Hepatocyte (in vitro differentiated cells): ENCODE data around the gene MAP3K3. TPM values are rescaled to one million over a fixed set of nuclear protein-coding genes. Genes with fewer than 3 reads are reported as not detected.
A peak's percentile ranks its signal among the peaks of the same experiment; 100 is the strongest.

Source experiments
- DNase-seq: peaks from one replicate; pipeline ENCODE4 v3.0.0-alpha.2; 2016; ENCODE audit warnings: low spot score
- H2AFZ ChIP-seq: fragments of 200-600 bp; sonication (generic); 2 replicates; pipeline ENCODE4 v1.6.0; 2016; ENCODE audit warnings: antibody characterized with exemption, mild to moderate bottlenecking
- H3K27ac ChIP-seq: fragments of 200-600 bp; sonication (generic); 2 replicates; pipeline ENCODE4 v1.5.1; 2016; ENCODE audit warnings: mild to moderate bottlenecking
- H3K27me3 ChIP-seq: fragments of 200-600 bp; sonication (generic); 2 replicates; pipeline ENCODE4 v1.6.1; 2016
- H3K36me3 ChIP-seq: fragments of 200-600 bp; sonication (generic); replicated peaks from 2 replicates; pipeline ENCODE4 v1.5.1; 2016; ENCODE audit warnings: low read depth; ENCODE audit not compliant: insufficient read depth
- H3K4me1 ChIP-seq: fragments of 200-600 bp; sonication (generic); 2 replicates; pipeline ENCODE4 v1.5.1; 2016; ENCODE audit warnings: mild to moderate bottlenecking, moderate library complexity; ENCODE audit not compliant: insufficient read depth
- H3K4me2 ChIP-seq: fragments of 200-600 bp; sonication (generic); 2 replicates; pipeline ENCODE4 v1.6.0; 2016
- H3K4me3 ChIP-seq: fragments of 200-600 bp; sonication (generic); 2 replicates; pipeline ENCODE4 v1.5.1; 2016; ENCODE audit warnings: mild to moderate bottlenecking
- H3K79me2 ChIP-seq: fragments of 200-600 bp; sonication (generic); 2 replicates; pipeline ENCODE4 v1.6.0; 2017; ENCODE audit warnings: mild to moderate bottlenecking
- H3K9me2 ChIP-seq: fragments of 200-600 bp; sonication (generic); replicated peaks from 2 replicates; pipeline ENCODE4 v1.6.0; 2017; ENCODE audit warnings: mild to moderate bottlenecking; ENCODE audit not compliant: insufficient read depth
- H3K9me3 ChIP-seq: fragments of 200-600 bp; sonication (generic); 2 replicates; pipeline ENCODE4 v1.5.1; 2016; ENCODE audit warnings: low read depth, mild to moderate bottlenecking
- H4K20me1 ChIP-seq: fragments of 200-600 bp; sonication (generic); 2 replicates; pipeline ENCODE4 v1.6.0; 2016; ENCODE audit warnings: mild to moderate bottlenecking; ENCODE audit not compliant: insufficient read depth, poor library complexity, severe bottlenecking
- CTCF ChIP-seq: fragments of 200-600 bp; sonication (generic); IDR thresholded peaks from 2 replicates; pipeline ENCODE4 v1.5.1; 2016; ENCODE audit warnings: antibody characterized with exemption, mild to moderate bottlenecking; ENCODE audit not compliant: poor library complexity
- EZH2 ChIP-seq: fragments of 200-600 bp; sonication (generic); IDR thresholded peaks from 2 replicates; pipeline ENCODE4 v1.6.1; 2016; ENCODE audit warnings: antibody characterized with exemption, mild to moderate bottlenecking, borderline replicate concordance
- EZH2phosphoT487 ChIP-seq: fragments of 200-600 bp; sonication (generic); IDR thresholded peaks from one replicate; pipeline ENCODE4 v1.6.1; 2018; ENCODE audit warnings: antibody characterized with exemption, mild to moderate bottlenecking, low read depth, moderate library complexity; ENCODE audit not compliant: unreplicated experiment, severe bottlenecking
- WGBS: methylation state at CpG from one replicate; pipeline ENCODE4 v1.1.6; 2016; ENCODE audit warnings: low lambda C conversion rate; ENCODE audit errors: missing lambda C conversion rate; 5-methylcytosine and 5-hydroxymethylcytosine counted together
- polyA plus RNA-seq: library from polyadenylated mRNA; unstranded; fragments of >200 nt; fragmentation: Nextera tagmentation; extraction: Ambion mirVana; gene quantifications from 2 replicates; pipeline ENCODE4 v1.2.1, GENCODE V29; 2016
- total RNA-seq: library from RNA; depleted of rRNA; stranded (reverse); fragments of >200 nt; gene quantifications from 2 replicates; pipeline ENCODE4 v1.2.3, GENCODE V29; 2014

Gene MAP3K3
- total and polyA plus RNA-seq, 2 experiments from 2014 or later = 13.4 to 15.5 TPM

- no peaks in the 10 kb centered on the region for H4K20me1 ChIP-seq
- peaks cover 6% of the 10 kb centered on the region for H3K4me1 ChIP-seq
- no peaks in the 10 kb centered on the region for H3K9me2 ChIP-seq
- no peak for DNase-seq
- H3K4me3 ChIP-seq = no peak overlapping the region
- WGBS = 80% methylated on average over 6 of the region's 6 CpGs
- H3K4me2 ChIP-seq = no peak overlapping the region
- peaks cover 7% of the 10 kb centered on the region for H3K79me2 ChIP-seq
- H3K27me3 ChIP-seq = no peaks in the 10 kb centered on the region
- no peak overlapping the region for H3K27ac ChIP-seq
- TF ChIP-seq EZH2 = no peak
- no peak for TF ChIP-seq EZH2phosphoT487
- no peak for TF ChIP-seq CTCF
- H3K9me3 ChIP-seq = no peaks in the 10 kb centered on the region
- H3K36me3 ChIP-seq = no peaks in the 10 kb centered on the region
- no peak overlapping the region for H2AFZ ChIP-seq
These were observed 25.2 kb upstream of the MAP3K3 start for GRCh38 chr17:63596856-63597586.

- no peak overlapping the region for H3K4me2 ChIP-seq
- H3K36me3 ChIP-seq = no peaks in the 10 kb centered on the region
- H3K9me3 ChIP-seq = no peaks in the 10 kb centered on the region
- no peak for TF ChIP-seq EZH2
- no peak for TF ChIP-seq EZH2phosphoT487
- no peak for TF ChIP-seq CTCF
- H3K4me1 ChIP-seq = peaks cover 6% of the 10 kb centered on the region
- no peak overlapping the region for H3K4me3 ChIP-seq
- no peak overlapping the region for H2AFZ ChIP-seq
- no peak for DNase-seq
- H3K27ac ChIP-seq = no peak overlapping the region
- H3K79me2 ChIP-seq = peaks cover 11% of the 10 kb centered on the region
- WGBS = 91% methylated on average over 2 of the region's 2 CpGs
- H3K27me3 ChIP-seq = no peaks in the 10 kb centered on the region
- no peaks in the 10 kb centered on the region for H4K20me1 ChIP-seq
- H3K9me2 ChIP-seq = no peaks in the 10 kb centered on the region
These were observed 23.9 kb upstream of the MAP3K3 start for GRCh38 chr17:63598281-63598680.

GRCh38 chr17:63600569-63601438 lies 21.4 kb upstream of the MAP3K3 start, which contains the start of gene TACO1:
TACO1 (plus strand) TSS chr17:63600895; CDS start chr17:63601084, 189 bp downstream.
- Histone ChIP-seq H3K4me1 (peaks cover 6% of the 10 kb centered on the region), H2AFZ (peak within 1 kb of the TSS; percentile 91), H3K79me2 (peaks cover 11% of the 10 kb centered on the region), H3K36me3 (no peaks in the 10 kb centered on the region), H3K27ac (peak within 1 kb of the TSS; percentile 85), H3K4me2 (peak within 1 kb of the TSS; percentile 98), H4K20me1 (no peaks in the 10 kb centered on the region), H3K9me2 (no peaks in the 10 kb centered on the region), H3K9me3 (no peaks in the 10 kb centered on the region), H3K4me3 (peak within 1 kb of the TSS; percentile 94), H3K27me3 (no peaks in the 10 kb centered on the region)
- peak; percentile 87 for DNase-seq
- no peak for TF ChIP-seq EZH2phosphoT487
- 4% methylated on average over 44 of the region's 61 CpGs for WGBS
